Kasumi-1 (cell line): ENCODE data around the gene OGDH.

Experiments used
- DNase-seq, 2 experiments: peaks; one replicate each; lab custom pipeline; 2025; lab: John Stamatoyannopoulos, UW

The OGDH gene

DNA sequence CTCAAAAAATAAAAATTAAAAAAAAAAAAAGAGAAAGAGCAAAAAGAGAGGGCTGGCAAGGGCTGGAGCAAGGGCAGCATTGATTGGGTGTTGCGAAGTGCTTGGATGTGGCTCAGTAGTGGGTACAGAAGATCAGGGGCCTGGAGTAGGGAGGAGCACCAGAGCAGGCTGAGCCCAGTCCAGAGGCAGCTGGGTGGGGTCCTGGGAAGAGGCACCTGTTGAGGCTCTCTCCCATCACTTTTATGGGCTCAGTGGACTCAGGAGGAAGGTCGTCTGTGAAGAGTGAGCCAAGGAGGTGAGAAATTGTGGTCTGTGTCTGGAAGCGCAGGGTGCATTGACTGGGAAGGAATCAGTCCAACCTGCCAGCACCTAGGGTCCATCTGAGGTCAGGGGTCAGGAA is 130.5 kb downstream of the OGDH start:
- DNase-seq = no peak

DNA sequence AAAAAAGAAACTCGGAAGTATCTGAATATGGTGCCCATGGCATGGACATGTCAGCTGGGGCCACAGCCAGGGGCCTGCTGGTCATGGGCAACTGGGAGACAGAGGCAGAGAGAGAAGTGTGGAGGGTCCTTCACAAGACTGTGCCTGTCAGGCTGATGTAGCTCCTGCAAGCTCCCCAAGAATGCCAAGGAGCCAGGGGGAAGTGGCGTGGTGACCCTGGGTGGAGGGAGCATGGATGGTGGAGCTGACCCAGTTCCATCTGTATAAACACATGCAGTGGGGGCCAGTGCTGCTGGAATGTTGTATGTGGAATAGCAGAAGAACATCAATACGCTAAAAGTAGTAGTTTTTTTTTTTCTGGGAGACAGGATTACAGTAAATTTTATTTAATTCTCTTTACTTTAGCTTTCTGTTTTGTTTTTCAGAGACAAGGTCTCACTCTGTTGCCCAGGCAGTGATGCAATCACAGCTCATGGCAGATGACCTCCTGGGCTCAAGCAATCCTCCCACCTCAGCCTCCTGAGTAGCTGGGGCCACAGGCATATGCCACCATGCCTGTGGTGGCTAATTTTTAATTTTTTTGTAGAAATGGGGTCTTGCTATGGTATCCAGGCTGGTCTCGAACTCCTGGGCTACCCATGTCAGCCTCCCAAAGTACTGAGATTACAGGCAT is 131.8 kb downstream of the OGDH start:
- DNase-seq = no peak

DNA sequence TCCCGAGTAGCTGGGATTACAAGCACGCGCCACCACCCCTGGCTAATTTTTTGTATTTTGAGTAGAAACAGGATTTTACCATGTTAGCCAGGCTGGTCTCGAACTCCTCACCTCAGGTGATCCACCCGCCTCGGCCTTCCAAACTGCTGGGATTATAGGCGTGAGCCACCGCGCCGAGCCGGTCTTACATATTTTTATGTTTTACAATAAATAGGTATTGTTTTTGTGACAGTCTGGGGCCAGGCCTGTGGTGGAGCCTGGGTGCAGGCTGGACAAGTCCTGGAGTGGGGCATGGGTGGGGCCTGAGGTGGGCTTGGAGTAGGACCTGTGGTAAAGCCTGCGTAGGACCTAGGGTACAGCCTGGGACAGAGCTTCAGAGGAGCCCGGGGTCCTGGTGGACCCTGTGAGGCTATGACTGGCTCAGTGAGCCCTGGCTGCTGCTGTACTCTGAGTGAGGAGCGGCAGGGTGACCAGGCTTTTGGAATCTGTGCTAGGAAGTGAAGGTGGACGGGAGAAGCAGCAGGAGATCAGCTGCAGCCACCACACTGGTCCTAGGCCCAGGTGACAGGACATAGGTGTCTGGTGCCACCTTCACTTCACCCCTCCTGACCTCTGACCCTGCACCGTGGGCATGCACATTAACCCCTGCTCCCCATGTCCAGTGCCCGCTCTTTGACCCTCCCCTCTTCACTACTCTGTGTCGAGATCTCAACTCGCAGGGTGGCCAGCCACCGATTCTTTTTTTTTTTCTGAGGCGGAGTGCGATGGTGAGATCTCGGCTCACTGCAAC is 132.6 kb downstream of the OGDH start:
- no peak for DNase-seq

DNA sequence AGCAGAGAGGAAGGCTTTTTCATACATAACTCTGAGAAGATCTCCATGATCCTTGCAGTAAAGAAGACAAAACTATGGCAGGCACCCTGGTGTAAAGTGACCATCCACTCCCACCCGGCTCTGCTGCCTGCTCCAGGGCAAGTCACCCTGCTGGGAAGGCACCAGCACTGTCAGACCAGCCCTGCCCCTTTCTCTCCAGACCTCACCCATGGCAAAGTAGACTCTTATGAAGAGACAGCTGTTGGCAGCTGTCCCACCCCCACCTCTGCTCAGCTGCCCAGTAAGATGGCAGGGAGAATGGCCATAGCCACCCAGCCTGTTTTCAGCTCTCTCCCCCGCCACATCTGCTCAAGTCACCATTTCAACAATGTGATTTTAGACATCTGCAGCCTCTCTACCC is 133.6 kb downstream of the OGDH start:
- no peak for DNase-seq

DNA sequence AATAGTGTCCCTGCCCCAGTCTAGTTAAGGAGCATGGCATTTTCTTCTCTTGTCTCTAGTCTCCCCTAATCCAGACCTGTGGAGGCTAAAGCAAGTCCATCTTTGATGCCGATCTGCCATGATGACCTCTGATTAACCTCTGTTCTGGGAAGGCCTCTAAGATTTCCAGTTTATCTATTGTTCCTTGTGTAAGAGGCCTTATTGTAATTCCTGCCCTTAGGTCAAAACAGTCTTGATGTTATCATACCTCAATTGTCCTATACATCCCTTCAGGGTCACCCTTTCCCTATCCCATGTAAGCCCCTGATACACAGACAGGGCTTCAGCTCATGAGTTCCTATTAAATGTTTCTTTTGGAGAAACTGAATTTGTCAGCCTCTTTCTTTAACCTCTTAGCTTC is 137.3 kb downstream of the OGDH start:
- no peak for DNase-seq

DNA sequence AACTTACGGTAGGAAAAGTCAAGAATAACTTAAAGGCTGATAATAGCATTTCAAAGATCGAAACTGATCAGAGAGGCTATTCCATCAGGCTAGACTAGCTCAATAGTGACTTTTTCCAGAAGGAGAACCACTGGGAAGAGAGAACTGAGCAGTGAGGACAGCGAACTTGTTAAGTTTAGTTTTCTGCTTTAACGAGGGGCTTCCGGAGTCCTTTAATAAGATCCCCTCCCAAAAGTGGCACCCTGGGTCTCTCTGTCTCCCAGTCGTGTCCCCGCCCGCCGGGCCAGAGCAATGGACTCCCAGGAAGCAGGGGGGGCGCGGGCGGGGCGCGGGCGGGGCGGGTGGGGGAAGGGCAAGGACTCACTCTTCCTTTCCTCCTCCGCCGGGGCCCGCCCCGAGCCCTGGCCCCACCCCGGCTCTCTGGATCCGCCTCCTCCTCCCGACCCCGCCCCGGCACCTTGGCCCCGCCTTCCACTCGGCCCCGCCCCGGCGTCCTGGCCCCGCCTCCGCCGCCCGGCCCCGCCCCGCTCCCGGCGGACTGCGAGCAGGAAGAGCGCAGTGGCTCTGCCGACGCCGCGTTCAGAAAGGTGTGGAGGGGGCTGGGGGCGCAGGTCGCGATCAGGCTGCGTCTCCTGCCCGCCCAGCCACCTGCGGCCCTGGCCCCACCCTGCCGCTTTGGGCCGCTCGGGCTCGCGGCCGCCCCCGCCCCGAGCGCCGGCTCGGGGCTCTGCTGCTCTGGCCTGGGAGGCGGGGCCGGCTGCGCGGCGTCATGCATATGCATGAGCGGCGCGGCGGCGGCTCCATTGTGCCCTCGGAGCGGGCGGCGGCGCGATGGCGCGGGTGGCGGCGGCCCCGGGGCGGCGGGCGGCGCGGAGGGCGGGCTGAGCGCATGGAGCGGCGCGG is 141.9 kb downstream of the OGDH start, which contains the start of gene ZMIZ2:
TSS of gene ZMIZ2 (plus strand) at position 803 of the 903 bp plus-strand sequence. CDS start 7,403 bp downstream, outside the sequence.
- peak; percentile 81 to 84 for DNase-seq

DNA sequence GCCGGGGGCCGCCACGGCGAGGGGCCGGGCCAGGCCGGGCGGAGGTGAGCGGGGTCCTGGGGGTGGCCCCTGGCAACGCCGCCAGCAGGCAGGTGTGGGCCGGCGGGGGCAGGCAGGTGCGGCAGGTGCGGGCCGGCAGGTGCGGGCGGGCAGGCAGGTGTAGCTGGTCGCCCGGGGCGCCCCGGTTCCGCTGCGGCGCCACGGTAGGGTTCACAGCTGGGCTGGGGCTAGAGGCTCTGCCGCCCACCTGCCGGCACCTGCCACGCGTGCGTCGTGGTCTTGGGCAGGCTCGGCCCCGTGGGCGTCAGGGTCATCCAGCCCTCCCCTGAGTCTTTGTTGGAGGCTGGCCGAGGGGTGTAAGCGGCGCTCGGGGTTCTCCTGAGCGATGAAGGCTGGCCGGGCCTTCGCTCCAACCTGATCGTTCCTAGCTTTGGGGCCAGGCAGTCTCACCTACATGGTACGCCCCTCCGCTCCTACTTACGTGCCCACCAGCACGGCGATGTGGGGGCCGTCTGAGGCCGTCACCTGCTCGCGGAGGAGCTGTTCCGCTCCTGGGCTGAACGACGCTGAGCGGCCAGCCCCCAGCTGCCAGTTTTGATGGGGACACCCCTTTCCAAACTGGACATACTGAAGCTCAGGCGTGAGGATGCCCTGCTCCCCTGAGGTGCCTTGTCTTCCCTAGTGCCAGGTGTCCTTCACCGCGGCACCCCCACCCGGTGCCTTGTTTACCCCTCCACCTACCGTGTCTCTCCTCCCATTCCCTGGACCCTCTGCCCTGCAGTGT is 142.7 kb downstream of the OGDH start:
- no peak for DNase-seq

DNA sequence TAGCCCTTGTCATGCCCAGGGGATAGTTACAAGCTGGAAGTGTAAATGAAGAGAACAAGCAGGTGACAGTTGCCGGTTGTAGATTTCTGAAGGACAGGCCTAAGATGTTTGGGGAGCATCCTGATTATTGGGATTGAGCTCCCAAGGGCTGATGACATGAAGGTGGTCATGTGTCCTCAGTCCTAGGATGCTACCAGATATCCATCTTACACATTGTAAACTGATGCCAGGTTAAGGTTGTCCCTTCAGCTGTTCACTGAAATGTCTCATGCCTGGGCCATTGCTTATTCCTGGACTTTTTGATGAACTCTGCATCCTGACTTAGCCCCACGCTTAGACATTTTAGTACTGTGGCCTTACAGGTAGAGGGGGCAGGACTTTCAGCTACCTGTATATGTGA is 143.6 kb downstream of the OGDH start:
- no peak for DNase-seq

DNA sequence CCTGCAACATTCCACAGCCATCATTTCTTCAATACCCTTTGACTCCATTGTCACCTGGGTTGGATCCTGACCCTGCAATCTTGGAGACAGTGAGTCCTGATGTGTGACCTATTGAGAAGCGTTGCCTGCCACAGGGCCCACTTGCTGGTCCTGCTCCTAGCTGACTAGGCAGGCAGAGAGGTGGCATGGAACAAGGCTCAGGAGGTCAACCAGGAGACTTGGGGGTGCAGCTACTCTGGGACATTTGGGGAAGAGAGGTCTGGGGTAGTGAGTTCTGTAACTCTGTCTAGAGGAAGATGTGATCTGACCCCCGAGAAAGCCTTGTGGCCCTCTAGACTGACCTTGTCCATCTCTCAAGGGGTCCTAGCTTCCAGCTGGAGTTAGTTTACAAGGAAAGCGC is 144.0 kb downstream of the OGDH start:
- no peak for DNase-seq

DNA sequence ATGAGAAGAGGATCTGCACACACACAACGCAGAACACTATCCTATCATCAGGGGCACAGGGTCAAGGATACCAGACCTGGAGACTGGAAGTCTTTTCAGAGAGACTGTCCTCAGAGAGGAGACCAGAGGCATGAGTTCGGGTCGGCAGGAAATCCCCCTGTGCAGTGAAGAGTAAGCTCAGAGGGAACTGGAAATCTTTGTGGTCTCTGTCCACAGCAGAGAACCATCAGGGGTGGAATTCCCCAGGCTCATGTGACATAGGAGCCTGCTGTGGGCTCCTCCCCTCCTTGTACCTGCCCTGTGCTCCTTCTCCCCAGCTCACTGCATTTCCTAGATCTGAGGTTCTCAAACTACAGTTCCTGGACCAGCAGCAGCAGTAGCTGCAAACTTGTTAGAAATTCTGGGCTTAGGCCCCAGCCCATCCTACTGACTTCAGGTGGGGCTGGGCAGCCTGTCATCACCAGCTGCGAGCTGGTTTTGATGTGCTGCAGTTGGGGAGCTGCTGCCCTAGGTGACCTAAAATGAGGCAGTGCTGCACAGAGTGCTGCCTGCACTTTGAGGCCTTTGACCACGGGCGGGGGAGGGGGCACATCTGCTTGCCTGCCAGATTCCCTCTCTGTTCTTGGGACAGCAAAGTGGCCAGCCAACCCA is 144.6 kb downstream of the OGDH start:
- DNase-seq = peak; percentile 21 to 47

DNA sequence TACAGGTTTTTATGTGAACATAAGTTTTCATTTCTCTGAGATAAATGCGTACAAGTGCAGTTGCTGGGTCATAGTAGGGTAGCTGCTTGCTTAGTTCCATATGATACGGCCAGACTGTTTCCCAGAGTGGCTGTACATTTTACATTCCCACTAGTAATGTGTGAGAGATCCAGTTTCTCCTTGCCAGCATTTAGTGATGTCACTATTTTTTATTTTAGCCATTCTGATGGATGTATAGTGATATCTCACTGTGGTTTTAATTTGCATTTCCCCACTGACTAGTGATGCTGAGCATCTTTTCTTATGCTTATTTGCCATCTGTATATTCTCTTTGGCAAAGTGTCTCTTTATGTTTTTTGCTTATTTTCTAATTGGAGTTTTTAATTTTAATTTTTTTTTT is 146.4 kb downstream of the OGDH start:
- DNase-seq = no peak

DNA sequence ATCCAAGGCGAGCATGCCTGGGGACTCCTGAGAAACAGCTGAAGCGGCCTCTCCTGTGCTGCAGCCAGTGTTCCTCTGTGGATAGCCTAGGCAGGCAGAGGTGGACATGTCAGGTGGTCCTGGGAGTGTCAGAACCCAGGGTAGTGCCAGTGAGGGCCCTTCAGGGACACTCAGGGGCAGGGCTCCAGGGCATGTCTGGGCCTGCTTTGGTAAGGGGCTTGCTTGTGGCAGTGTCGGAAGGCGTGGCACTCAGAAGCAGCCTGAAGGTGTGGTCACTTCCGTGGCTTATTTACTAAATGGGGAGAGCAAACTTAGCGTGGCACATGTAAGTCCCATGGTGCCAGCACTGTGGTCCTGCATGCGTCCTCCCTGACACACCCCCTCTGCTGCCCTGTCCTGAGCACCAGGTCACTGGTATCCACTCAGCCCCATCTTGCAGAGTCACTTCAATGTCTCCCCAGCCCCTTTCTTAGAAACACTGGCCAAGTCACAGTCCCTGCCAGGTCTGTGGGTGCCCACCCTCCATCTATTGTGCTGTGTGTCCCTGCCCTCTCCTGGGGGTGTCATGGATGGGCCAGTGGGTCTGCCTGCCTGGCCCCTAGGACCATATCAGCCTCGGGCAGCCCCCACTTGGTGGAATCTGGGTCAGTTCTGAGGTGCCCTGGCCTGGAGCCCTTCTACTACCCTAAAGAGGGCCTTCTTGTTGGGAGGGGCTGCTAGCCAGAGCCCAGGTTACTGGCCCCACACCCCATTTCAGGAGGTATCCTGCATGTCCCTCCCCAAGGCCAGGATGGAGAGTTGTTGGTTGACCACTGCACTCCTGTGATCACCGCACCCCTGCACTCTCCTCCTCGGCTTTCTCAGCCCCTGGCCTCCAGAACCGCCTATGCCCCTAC is 148.6 kb downstream of the OGDH start:
- no peak for DNase-seq

DNA sequence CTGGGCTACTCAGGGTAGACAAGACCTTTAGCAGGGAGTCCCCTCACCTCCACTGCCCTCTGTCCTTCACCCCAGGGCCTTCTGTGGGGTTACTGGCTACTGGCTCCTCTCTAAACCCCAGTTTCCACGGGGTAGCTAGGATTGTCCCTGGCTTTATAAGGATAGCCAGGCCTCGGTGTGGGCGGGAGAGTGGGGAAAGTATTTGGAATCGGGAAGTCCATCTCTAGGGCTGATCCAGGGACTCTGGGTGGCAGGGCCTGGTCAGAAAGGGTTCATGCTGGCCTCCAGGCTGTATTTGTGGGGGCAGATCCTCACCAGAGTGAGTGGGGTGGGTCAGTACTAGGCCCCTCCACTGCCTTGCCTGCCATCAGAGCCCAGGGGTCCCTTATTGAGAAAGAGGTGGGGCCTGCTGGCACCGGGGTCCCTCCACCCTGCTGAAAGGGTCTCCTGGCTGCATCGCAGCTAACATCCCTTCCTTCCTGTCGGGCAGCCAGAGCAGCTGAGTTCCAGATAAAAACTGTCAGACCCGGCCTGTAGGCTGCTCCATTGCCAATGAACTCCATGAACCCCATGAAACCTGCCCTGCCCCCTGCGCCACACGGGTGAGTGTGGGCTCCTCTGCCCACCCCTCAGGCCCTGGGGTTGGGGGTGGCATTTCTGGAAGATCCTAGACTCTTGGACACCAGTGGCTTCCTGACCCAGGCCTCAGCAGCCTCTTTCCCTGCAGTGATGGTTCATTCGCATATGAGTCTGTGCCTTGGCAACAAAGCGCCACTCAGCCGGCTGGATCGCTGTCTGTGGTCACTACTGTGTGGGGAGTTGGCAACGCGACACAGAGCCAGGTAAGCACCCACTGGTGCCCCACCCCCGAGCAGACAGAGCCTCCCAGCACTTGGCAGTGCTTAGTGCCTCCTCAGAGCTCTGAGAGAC is 149.5 kb downstream of the OGDH start:
- no peak for DNase-seq

DNA sequence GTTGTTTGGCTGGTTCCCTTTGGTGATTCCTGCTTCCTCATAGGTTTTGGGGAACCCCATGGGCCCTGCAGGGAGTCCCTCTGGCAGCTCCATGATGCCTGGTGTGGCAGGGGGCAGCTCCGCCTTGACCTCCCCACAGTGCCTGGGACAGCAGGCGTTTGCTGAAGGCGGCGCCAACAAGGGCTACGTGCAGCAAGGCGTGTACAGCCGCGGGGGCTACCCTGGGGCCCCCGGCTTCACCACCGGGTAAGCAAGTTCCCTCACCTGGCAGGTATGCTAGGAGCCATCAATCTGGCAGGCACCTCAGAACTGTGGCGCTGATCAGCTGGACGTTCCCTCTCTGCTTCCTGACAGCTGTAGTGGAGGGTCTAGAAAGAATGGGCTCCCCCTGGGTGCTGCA is 150.5 kb downstream of the OGDH start:
- DNase-seq = no peak

DNA sequence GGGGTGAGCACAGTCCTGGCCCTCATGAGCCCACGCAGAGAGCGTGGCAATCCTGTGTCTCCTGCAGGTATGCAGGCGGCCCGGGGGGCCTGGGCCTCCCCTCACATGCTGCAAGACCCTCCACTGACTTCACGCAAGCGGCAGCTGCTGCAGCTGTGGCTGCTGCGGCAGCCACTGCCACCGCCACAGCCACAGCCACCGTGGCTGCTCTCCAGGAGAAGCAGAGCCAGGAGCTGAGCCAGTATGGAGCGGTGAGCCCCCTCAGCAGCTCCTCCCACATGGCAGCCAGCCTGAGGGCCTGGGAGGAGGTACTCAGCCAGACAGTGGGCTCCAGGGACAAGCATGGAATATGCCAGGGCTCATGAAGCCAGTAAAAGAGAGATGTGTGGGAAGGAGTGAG is 150.9 kb downstream of the OGDH start:
- no peak for DNase-seq

DNA sequence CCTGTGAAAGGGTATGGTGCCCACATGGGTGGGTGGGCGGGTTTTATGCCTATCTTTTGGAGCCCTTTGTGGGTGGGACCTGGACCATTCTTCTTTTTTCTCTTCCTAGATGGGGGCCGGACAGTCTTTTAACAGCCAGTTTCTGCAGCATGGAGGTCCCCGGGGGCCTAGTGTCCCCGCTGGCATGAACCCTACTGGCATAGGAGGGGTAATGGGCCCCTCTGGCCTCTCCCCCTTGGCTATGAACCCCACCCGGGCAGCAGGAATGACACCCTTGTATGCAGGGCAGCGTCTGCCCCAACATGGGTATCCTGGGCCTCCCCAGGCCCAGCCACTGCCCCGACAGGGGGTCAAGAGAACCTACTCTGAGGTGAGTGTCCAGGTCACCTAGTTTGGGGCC is 151.3 kb downstream of the OGDH start:
- no peak for DNase-seq
